ENCODE data around the gene WDHD1.

DNA sequence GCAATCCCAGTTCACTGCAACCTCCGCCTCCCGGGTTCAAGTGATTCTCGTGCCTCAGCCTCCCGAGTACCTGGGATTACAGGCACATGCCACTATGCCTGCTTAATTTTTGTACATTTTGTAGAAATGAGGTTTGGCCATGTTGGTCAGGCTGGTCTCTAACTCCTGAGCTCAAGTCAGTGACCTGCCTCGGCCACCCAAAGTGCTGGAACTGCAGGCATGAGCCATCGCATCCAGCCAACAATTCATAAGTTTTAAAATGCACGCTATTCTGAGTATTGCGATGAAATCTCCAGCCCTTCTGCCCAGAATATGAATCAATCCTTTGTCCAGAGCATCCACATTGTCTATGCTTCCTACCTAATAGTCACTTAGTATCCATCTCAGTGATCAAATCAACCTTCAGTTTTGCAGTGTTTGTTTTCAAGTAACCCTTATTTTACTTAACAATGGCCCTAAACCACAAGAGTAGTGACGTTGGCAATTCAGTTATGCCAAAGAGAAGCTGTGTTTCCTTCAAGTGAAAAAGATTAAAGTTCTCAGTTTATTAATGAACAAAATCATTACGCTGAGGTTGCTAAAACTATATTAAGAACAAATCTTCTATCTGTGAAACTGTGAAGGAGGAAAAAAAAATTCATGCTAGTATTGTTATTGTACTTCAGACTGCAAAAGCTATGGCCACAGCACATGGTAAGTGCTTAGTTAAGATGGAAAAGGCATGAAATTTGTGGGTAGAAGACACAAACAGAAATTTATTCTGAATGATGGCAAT lies 135.2 kb downstream of the WDHD1 start:
- no peak for TF ChIP-seq POLR2AphosphoS5 (IDR thresholded peaks at IDR 0.05; ENCODE audit: low read depth, low read length)
- no peak for TF ChIP-seq POLR2A (IDR thresholded peaks at IDR 0.05; ENCODE audit: low read depth, low read length)
